ENCODE data around the gene ZNF593OS.

GRCh38 chr1:26138974-26139558 is 32.6 kb downstream of the ZNF593OS start:
- no peak for TF ChIP-seq TBP (IDR thresholded peaks at IDR 0.05; ENCODE audit: low read depth, low read length)
- TF ChIP-seq EZH2 (IDR thresholded peaks at IDR 0.05; ENCODE audit: low read depth, low read length, severe bottlenecking): no peak
- TF ChIP-seq CTCF (IDR thresholded peaks at IDR 0.05; ENCODE audit: control extremely low read depth in 1 of 3, insufficient read depth in 1 of 3, low read depth in 1 of 3, low read length in 3 of 3): no peak
- no peak for TF ChIP-seq ASH2L (IDR thresholded peaks at IDR 0.05; ENCODE audit: low read length)
- no peak for TF ChIP-seq JUND (IDR thresholded peaks at IDR 0.05; ENCODE audit: low read length)
- TF ChIP-seq GTF2F1 (IDR thresholded peaks at IDR 0.05; ENCODE audit: borderline replicate concordance, low read depth, low read length): no peak
- no peak for TF ChIP-seq POLR2AphosphoS5 (IDR thresholded peaks at IDR 0.05; ENCODE audit: low read depth, low read length)
- TF ChIP-seq CBX8 (IDR thresholded peaks at IDR 0.05; ENCODE audit: borderline replicate concordance, low read depth, low read length): no peak
- TF ChIP-seq SIN3A (conservative IDR thresholded peaks at IDR 0.05 in 1 of 2, IDR thresholded peaks at IDR 0.05 in 1 of 2; ENCODE audit: low read depth in 1 of 2, low read length in 2 of 2): no peak

Measured in H1 (cell line).